H1 (cell line): ENCODE measurements around the gene RFNG.

Source experiments
- BACH1 ChIP-seq: IDR thresholded peaks from 2 replicates; pipeline ENCODE4 v1.6.1; 2012; ENCODE audit warnings: low read length, improper control_type of control experiment
- EP300 ChIP-seq, 2 experiments: IDR thresholded peaks; 1 replicate in 1 of 2; 2 replicates in 1 of 2; pipeline ENCODE4 v1.6.1; 2011 to 2012; ENCODE audit warnings: low read depth in 2 of 2, low read length in 2 of 2, mild to moderate bottlenecking in 2 of 2, borderline replicate concordance in 1 of 2, inconsistent platforms in 1 of 2, moderate library complexity in 1 of 2
- EZH2 ChIP-seq: fragments of 200-600 bp; sonication (generic); IDR thresholded peaks from 2 replicates; pipeline ENCODE4 v1.7.1; 2012; ENCODE audit warnings: low read depth, mild to moderate bottlenecking, moderate library complexity, low read length, inconsistent platforms; ENCODE audit not compliant: severe bottlenecking
- GABPA ChIP-seq: IDR thresholded peaks from 2 replicates; pipeline ENCODE4 v1.6.1; 2011; ENCODE audit warnings: mild to moderate bottlenecking, low read length, moderate library complexity, borderline replicate concordance; ENCODE audit not compliant: insufficient read depth
- MAFK ChIP-seq: IDR thresholded peaks from 2 replicates; pipeline ENCODE4 v1.6.1; 2012; ENCODE audit warnings: low read depth, mild to moderate bottlenecking, improper control_type of control experiment, low read length
- POLR2A ChIP-seq, 2 experiments: IDR thresholded peaks; 1 replicate in 1 of 2; 2 replicates in 1 of 2; pipeline ENCODE4 v1.6.1; 2011; ENCODE audit warnings: low read depth in 2 of 2, low read length in 2 of 2, mild to moderate bottlenecking in 2 of 2; ENCODE audit errors: control extremely low read depth in 1 of 2
- RAD21 ChIP-seq, 2 experiments: IDR thresholded peaks in 1 of 2; conservative IDR thresholded peaks in 1 of 2; 2 replicates each; pipeline ENCODE4 v1.6.1; 2011; ENCODE audit warnings: low read depth in 2 of 2, low read length in 2 of 2, improper control_type of control experiment in 1 of 2, inconsistent platforms in 1 of 2, mild to moderate bottlenecking in 1 of 2, moderate library complexity in 1 of 2
- RXRA ChIP-seq: IDR thresholded peaks from 2 replicates; pipeline ENCODE4 v1.6.1; 2011; ENCODE audit warnings: low read depth, mild to moderate bottlenecking, low read length, moderate library complexity; ENCODE audit not compliant: insufficient read depth
- SAP30 ChIP-seq: fragments of 300-600 bp; sonication (generic); IDR thresholded peaks from 2 replicates; pipeline ENCODE4 v1.7.1; 2012; ENCODE audit warnings: low read length, moderate library complexity, mild to moderate bottlenecking, inconsistent platforms; ENCODE audit not compliant: insufficient read depth, insufficient replicate concordance
- TF ChIP-seq, protein P1 (sequence below), 3 experiments: IDR thresholded peaks; 1 replicate in 2 of 3; 2 replicates in 1 of 3; pipeline versions ENCODE4 v1.5.1 to v1.6.1; 2011; ENCODE audit warnings: low read length in 3 of 3, mild to moderate bottlenecking in 3 of 3, inconsistent platforms in 2 of 3, low read depth in 1 of 3, moderate library complexity in 1 of 3; ENCODE audit not compliant: insufficient read depth in 1 of 3; ENCODE audit errors: control extremely low read depth in 1 of 3
- TF ChIP-seq, protein P2 (sequence below): IDR thresholded peaks from 2 replicates; pipeline ENCODE4 v1.6.1; 2012; ENCODE audit warnings: inconsistent platforms
- TF ChIP-seq, protein P3 (sequence below): IDR thresholded peaks from 2 replicates; pipeline ENCODE4 v1.6.1; 2012; ENCODE audit warnings: inconsistent platforms
- TF ChIP-seq, protein P4 (sequence below): IDR thresholded peaks from 2 replicates; pipeline ENCODE4 v1.6.1; 2011; ENCODE audit warnings: low read length, improper control_type of control experiment

DNA sequence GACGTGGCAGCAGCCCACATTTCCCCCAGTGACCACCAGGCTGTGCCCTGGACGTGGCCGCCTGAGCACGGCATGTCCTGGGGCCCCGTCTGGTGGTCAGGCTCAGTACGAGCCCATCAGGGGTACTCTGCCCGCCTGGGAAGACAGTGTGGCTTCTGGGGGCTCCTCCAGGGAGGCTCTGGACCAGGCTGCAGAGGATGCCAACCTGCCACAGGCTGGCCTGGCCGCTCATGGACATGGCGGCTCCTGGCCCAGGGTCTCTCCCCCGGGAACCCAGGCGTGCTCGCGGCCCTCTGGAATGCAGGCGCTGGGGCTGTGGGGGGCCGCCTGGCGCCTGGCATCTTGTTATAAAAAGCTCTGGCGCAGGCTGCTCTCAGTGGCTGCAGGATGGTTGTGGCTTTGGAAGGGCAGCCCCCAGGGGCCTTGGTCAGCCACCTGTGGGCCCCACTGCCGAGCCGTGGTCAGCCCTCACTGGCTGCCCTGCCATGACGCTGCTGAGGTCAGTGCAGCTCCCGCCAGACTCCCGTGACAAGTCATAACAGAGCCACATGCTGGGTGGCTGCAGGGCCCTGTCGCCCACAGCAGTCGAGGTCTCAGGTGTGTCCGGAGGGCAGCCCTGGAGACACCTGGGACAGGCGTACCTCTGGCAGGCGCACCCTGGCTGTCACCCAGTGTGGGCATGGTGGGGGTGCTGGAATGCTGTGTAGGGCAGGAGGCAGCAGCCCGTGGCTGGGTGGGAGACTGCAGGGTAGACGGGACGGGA is 43.9 kb downstream of the RFNG start:
- TF ChIP-seq POLR2A (IDR thresholded peaks at IDR 0.05; ENCODE audit: control extremely low read depth in 1 of 2, low read depth in 2 of 2, low read length in 2 of 2) = no peak
- no peak for TF ChIP-seq MAFK
- TF ChIP-seq, protein P1, sequence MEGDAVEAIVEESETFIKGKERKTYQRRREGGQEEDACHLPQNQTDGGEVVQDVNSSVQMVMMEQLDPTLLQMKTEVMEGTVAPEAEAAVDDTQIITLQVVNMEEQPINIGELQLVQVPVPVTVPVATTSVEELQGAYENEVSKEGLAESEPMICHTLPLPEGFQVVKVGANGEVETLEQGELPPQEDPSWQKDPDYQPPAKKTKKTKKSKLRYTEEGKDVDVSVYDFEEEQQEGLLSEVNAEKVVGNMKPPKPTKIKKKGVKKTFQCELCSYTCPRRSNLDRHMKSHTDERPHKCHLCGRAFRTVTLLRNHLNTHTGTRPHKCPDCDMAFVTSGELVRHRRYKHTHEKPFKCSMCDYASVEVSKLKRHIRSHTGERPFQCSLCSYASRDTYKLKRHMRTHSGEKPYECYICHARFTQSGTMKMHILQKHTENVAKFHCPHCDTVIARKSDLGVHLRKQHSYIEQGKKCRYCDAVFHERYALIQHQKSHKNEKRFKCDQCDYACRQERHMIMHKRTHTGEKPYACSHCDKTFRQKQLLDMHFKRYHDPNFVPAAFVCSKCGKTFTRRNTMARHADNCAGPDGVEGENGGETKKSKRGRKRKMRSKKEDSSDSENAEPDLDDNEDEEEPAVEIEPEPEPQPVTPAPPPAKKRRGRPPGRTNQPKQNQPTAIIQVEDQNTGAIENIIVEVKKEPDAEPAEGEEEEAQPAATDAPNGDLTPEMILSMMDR (IDR thresholded peaks at IDR 0.05; ENCODE audit: control extremely low read depth in 1 of 3, insufficient read depth in 1 of 3, low read depth in 1 of 3, low read length in 3 of 3) = peak; percentile 29 to 50 (median 34)
- TF ChIP-seq, protein P2, sequence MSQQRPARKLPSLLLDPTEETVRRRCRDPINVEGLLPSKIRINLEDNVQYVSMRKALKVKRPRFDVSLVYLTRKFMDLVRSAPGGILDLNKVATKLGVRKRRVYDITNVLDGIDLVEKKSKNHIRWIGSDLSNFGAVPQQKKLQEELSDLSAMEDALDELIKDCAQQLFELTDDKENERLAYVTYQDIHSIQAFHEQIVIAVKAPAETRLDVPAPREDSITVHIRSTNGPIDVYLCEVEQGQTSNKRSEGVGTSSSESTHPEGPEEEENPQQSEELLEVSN = no peak
- TF ChIP-seq RAD21 (IDR thresholded peaks at IDR 0.05 in 1 of 2, conservative IDR thresholded peaks at IDR 0.05 in 1 of 2; ENCODE audit: low read depth in 2 of 2, low read length in 2 of 2) = no peak; a peak in 1 of 4 replicates
- no peak for TF ChIP-seq EZH2
- TF ChIP-seq GABPA = no peak
- TF ChIP-seq EP300 (IDR thresholded peaks at IDR 0.05; ENCODE audit: borderline replicate concordance in 1 of 2, low read depth in 2 of 2, low read length in 2 of 2) = no peak
- TF ChIP-seq BACH1 = no peak
- TF ChIP-seq, protein P3, sequence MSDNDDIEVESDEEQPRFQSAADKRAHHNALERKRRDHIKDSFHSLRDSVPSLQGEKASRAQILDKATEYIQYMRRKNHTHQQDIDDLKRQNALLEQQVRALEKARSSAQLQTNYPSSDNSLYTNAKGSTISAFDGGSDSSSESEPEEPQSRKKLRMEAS = no peak
- no peak for TF ChIP-seq RXRA
- TF ChIP-seq, protein P4, sequence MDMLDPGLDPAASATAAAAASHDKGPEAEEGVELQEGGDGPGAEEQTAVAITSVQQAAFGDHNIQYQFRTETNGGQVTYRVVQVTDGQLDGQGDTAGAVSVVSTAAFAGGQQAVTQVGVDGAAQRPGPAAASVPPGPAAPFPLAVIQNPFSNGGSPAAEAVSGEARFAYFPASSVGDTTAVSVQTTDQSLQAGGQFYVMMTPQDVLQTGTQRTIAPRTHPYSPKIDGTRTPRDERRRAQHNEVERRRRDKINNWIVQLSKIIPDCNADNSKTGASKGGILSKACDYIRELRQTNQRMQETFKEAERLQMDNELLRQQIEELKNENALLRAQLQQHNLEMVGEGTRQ = no peak
- no peak for TF ChIP-seq SAP30
